K562 (cell line): ENCODE results near the gene NACC1. TPM values are rescaled to one million over a fixed set of nuclear protein-coding genes. Genes with fewer than 3 reads are reported as not detected.
A peak's percentile ranks its signal among the peaks of the same experiment; 100 is the strongest.

Experiments used
- CGGBP1 ChIP-seq: fragments of 250-450 bp; sonication (Bioruptor Pico); IDR thresholded peaks from 2 replicates; pipeline ENCODE4 v1.9.0; 2021; ENCODE audit warnings: mild to moderate bottlenecking
- FOXP4 ChIP-seq: sonication (generic); formaldehyde crosslinking; IDR thresholded peaks from 2 replicates; pipeline ENCODE4 v1.8.0; 2022; ENCODE audit warnings: mild to moderate bottlenecking, missing genetic modification reagents, borderline replicate concordance
- PBX2 ChIP-seq, 2 experiments: IDR thresholded peaks in 1 of 2; conservative IDR thresholded peaks in 1 of 2; 2 replicates each; pipeline ENCODE4 v1.6.1; 2016; ENCODE audit warnings: low read depth in 2 of 2, mild to moderate bottlenecking in 1 of 2, missing compliant biosample characterization in 1 of 2, missing genetic modification characterization in 1 of 2, moderate library complexity in 1 of 2
- PML ChIP-seq: IDR thresholded peaks from 2 replicates; pipeline ENCODE4 v1.6.1; 2012; ENCODE audit warnings: low read length, inconsistent platforms
- PRDM10 ChIP-seq: fragments of 450-650 bp; IDR thresholded peaks from 2 replicates; pipeline ENCODE4 v1.6.1; 2018; ENCODE audit not compliant: partially characterized antibody
- RUNX1 ChIP-seq: sonication (generic); IDR thresholded peaks from 2 replicates; pipeline ENCODE4 v1.6.1; 2016; ENCODE audit warnings: antibody characterized with exemption, low read depth
- ZBTB40 ChIP-seq, 2 experiments: fragments of 450-650 bp in 1 of 2; sonication (generic) in 1 of 2; formaldehyde crosslinking in 1 of 2; IDR thresholded peaks; 2 replicates each; pipeline versions ENCODE4 v1.7.1 to v1.9.0; 2016 to 2022; ENCODE audit warnings: inconsistent platforms in 1 of 2, mild to moderate bottlenecking in 1 of 2, missing genetic modification reagents in 1 of 2
- polyA plus RNA-seq, 8 experiments: library from polyadenylated mRNA; depleted of rRNA in 4 of 8; stranded (reverse) in 5 of 8; unstranded in 3 of 8; fragments of >200 nt; fragmentation: Nextera tagmentation in 2 of 8; fragmentation: Illumina TruSeq in 1 of 8; extraction: Ambion mirVana in 2 of 8; extraction: Trizol in 1 of 8; gene quantifications; 2 replicates each; pipeline versions ENCODE4 v1.2.1 to v1.2.3, GENCODE V29; 2011 to 2014; ENCODE audit warnings: inconsistent platforms in 1 of 8, missing spikeins in 1 of 8
- total RNA-seq, 7 experiments: library from RNA; depleted of rRNA in 6 of 7; stranded (reverse); fragments of >200 nt in 6 of 7; fragmentation: Illumina TruSeq in 2 of 7; extraction: Trizol in 2 of 7; gene quantifications; 2 replicates each; pipeline versions ENCODE4 v1.2.1 to v1.2.3, GENCODE V29; 2011 to 2021; ENCODE audit warnings: low replicate concordance in 1 of 7

Gene NACC1
- total and polyA plus RNA-seq, 9 of the 15 experiments (the other 6 are each of a cell fraction or from before 2014, with no cell fraction given): 0.04 to 96.6 (median 25.8) TPM

GRCh38 chr19:13149628-13150186, 31.6 kb downstream of the NACC1 start (continued):
- TF ChIP-seq RUNX1 (no peak), FOXP4 (no peak), PRDM10 (peak; percentile 76), ZBTB40 (IDR thresholded peaks at IDR 0.05) (no peak), ZBTB40 (CRISPR knock-in tag; IDR thresholded peaks at IDR 0.05) (peak; percentile 13; the same call in 1 of the 2 replicates), CGGBP1 (CRISPR knock-in tag) (no peak), PML (0 out of 2 replicates have a peak, but pooled peaks have one; percentile 1), PBX2 (CRISPR knock-in tag; IDR thresholded peaks at IDR 0.05; ENCODE audit: low read depth) (no peak), PBX2 (tag; conservative IDR thresholded peaks at IDR 0.05; ENCODE audit: low read depth) (no peak)
